ENCODE results near the gene FOXRED1.
"Not testable (repeated sequence)": the region's sequence is repeated elsewhere in the genome, so short reads cannot be mapped to it uniquely, and the experiment has no call there.

FOXRED1 gene

GRCh38 chr11:126305699-126306098 lies 36.7 kb downstream of the FOXRED1 start:
- TF ChIP-seq, protein P1, sequence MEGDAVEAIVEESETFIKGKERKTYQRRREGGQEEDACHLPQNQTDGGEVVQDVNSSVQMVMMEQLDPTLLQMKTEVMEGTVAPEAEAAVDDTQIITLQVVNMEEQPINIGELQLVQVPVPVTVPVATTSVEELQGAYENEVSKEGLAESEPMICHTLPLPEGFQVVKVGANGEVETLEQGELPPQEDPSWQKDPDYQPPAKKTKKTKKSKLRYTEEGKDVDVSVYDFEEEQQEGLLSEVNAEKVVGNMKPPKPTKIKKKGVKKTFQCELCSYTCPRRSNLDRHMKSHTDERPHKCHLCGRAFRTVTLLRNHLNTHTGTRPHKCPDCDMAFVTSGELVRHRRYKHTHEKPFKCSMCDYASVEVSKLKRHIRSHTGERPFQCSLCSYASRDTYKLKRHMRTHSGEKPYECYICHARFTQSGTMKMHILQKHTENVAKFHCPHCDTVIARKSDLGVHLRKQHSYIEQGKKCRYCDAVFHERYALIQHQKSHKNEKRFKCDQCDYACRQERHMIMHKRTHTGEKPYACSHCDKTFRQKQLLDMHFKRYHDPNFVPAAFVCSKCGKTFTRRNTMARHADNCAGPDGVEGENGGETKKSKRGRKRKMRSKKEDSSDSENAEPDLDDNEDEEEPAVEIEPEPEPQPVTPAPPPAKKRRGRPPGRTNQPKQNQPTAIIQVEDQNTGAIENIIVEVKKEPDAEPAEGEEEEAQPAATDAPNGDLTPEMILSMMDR (conservative IDR thresholded peaks at IDR 0.05), result no peak
- peak overlapping the region; percentile 98 for H3K27ac ChIP-seq

DNA sequence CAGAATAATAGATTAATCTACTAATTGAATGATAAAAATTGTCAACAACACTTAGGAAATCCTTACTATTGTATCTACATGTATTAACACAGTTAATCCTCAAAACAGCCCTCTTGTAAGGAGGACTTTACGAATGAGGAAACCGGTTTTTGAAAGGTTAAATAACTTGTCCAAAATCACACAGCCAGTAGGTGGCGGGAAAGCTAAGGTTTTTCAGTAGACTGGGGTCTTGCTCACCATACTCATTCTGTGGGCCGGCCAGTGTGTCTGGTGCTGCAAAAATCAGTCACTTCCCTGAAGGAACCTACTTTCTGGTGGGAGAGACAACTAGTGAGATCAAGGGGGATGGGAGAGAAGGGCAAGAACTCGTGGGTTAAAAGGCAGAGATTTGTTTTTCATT lies 38.8 kb downstream of the FOXRED1 start:
- TF ChIP-seq, protein P1 (conservative IDR thresholded peaks at IDR 0.05), result peak; percentile 63
- no peak overlapping the region for H3K27ac ChIP-seq

DNA sequence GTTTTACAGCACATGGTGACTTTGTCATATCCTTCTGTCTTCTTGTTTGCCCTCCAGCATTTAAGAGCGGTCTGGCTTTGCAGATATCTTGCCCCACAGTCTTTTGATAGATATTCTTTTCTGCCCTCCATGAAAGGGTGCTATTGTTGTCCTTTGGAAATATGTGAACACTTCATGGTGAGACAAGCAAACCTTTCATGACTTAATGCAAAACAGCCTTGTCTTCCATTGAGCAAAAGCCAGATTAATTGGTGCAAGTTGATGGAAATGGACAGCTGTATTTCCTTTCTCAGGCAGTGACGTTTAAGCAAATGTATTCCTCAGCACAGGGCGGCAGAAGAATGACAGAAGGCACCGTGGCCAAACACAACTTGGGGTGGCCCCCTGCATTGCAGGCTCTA lies 39.3 kb downstream of the FOXRED1 start:
- TF ChIP-seq, protein P1 (conservative IDR thresholded peaks at IDR 0.05), result no peak
- H3K27ac ChIP-seq, result no peak overlapping the region

DNA sequence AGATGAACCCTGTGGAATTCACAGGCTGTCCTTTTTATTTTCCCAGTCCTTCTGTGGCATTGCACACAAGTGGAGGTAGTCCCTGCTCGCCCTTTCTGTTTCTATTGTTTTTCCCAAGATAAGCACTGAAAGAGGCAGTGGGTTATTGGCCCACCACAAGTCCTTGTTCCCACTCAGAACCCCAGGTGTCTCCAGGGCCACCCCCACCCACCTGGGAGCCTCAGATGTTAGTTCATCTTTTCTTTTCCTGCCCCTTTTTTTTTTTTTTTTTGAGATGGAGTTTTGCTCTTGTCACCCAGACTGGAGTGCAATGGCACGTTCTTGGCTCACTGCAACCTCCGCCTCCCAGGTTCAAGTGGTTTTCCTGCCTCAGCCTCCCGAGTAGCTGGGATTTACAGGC lies 39.8 kb downstream of the FOXRED1 start:
- H3K27ac ChIP-seq, result not testable (repeated sequence)

GRCh38 chr11:126310200-126310991 lies 41.4 kb downstream of the FOXRED1 start:
- TF ChIP-seq, protein P1 (conservative IDR thresholded peaks at IDR 0.05), result peak; percentile 93

GRCh38 chr11:126310992-126311310 lies 42.0 kb downstream of the FOXRED1 start:
- H3K27ac ChIP-seq, result no peak overlapping the region
- TF ChIP-seq, protein P1 (conservative IDR thresholded peaks at IDR 0.05), result no peak

More at GRCh38 chr11:126310200-126310991, 41.4 kb downstream of the FOXRED1 start:
- H3K27ac ChIP-seq, result no peak overlapping the region

DNA sequence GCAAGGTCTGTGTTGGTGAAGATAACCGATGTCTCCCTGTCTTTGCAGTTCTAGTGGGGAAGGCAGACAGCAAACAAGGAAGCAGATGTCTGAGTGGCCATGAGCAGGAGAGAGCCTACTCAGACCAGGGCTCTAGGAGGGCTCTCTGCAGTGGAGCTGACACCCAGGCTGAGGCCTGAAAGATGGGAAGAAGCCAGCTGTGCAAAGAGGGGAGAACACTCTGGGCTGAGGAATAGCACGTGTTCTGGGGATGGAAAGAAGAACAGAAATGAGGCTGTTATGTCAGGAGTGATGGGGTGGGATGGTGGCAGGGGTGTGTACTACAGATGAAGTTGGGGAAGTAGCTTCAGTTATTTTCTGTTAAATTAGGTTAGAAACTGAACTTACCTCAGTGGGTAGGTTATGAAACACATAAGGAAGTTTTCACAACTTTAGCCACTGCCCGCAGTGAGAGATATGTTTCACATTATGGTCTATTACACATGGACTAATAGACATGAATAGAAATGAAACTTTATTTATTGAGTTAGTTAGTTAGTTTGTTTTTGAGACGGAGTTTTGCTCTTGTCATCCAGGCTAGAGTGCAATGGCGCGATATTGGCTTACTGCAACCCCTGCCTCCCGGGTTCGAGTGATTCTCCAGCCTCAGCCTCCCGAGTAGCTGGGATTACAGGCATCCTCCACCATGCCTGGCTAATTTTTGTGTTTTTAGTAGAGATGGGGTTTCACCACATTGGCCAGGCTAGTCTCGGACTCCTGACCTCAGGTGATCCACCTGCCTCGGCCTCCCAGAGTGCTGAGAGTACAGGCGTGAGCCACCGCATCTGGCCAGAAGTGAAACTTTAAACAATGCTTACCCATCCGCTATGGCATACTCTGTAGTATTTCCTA lies 42.7 kb downstream of the FOXRED1 start:
- TF ChIP-seq, protein P1 (conservative IDR thresholded peaks at IDR 0.05), result no peak
- no peak overlapping the region for H3K27ac ChIP-seq
